ENCODE measurements around the gene FAM193A.
"Not testable (repeated sequence)": the region's sequence is repeated elsewhere in the genome, so short reads cannot be mapped to it uniquely, and the experiment has no call there.

The FAM193A gene

DNA sequence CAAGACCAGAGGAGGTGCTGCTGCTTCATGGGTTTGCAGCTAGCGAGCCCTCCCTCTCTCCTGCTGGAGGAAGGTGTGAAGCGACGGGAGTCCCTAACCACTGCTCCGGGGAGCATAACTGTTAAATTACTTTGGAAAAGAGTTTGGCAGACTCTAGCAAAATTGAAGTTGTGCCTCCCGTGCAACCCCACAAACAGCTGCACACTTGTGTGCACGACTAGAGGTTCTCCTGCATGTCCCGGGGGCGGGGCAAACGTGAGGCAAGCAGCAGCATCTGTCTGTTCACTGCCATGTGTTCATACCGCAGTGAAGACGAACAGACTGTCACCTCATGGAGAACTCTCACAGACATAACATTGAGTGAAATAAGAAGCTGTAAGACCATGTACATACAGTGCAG, 185.1 kb downstream of the FAM193A start:
- H3K4me1 ChIP-seq (ENCODE audit: low read length): no peaks in the 10 kb centered on the region
- H4K20me1 ChIP-seq (ENCODE audit: insufficient read depth, low read length): no peaks in the 10 kb centered on the region; the same call in 1 of the 2 replicates
- peaks cover 17% of the 10 kb centered on the region for H3K36me3 ChIP-seq (replicated peaks; ENCODE audit: low read depth, low read length)

GRCh38 chr4:2722033-2722432, 185.6 kb downstream of the FAM193A start:
- H3K27me3 ChIP-seq (ENCODE audit: low read depth, low read length): no peaks in the 10 kb centered on the region
- H3K4me2 ChIP-seq (ENCODE audit: low read length): no peak overlapping the region
- H3K4me1 ChIP-seq (ENCODE audit: low read length): no peaks in the 10 kb centered on the region
- H3K36me3 ChIP-seq (replicated peaks; ENCODE audit: low read depth, low read length): peaks cover 17% of the 10 kb centered on the region
- no peaks in the 10 kb centered on the region; the same call in 1 of the 2 replicates for H4K20me1 ChIP-seq (ENCODE audit: insufficient read depth, low read length)
- H3K79me2 ChIP-seq (ENCODE audit: low read length): no peaks in the 10 kb centered on the region
- TF ChIP-seq, protein P1, sequence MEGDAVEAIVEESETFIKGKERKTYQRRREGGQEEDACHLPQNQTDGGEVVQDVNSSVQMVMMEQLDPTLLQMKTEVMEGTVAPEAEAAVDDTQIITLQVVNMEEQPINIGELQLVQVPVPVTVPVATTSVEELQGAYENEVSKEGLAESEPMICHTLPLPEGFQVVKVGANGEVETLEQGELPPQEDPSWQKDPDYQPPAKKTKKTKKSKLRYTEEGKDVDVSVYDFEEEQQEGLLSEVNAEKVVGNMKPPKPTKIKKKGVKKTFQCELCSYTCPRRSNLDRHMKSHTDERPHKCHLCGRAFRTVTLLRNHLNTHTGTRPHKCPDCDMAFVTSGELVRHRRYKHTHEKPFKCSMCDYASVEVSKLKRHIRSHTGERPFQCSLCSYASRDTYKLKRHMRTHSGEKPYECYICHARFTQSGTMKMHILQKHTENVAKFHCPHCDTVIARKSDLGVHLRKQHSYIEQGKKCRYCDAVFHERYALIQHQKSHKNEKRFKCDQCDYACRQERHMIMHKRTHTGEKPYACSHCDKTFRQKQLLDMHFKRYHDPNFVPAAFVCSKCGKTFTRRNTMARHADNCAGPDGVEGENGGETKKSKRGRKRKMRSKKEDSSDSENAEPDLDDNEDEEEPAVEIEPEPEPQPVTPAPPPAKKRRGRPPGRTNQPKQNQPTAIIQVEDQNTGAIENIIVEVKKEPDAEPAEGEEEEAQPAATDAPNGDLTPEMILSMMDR (IDR thresholded peaks at IDR 0.05; ENCODE audit: low read depth, low read length): no peak
- TF ChIP-seq EZH2phosphoT487 (IDR thresholded peaks at IDR 0.05; ENCODE audit: low read depth): no peak
- H3K9me3 ChIP-seq (ENCODE audit: insufficient read depth, low read length): no peaks in the 10 kb centered on the region
- H3K4me3 ChIP-seq (ENCODE audit: low read length): no peak overlapping the region
- H2AFZ ChIP-seq (ENCODE audit: low read depth, low read length): no peak overlapping the region
- H3K27ac ChIP-seq (ENCODE audit: low read length): no peak overlapping the region
- no peak overlapping the region for H3K9ac ChIP-seq (ENCODE audit: low read length)

More for the DNA sequence above, 185.1 kb downstream of the FAM193A start:
- H3K9ac ChIP-seq (ENCODE audit: low read length): no peak overlapping the region
- no peaks in the 10 kb centered on the region for H3K27me3 ChIP-seq (ENCODE audit: low read depth, low read length)
- no peak overlapping the region for H2AFZ ChIP-seq (ENCODE audit: low read depth, low read length)
- no peaks in the 10 kb centered on the region for H3K9me3 ChIP-seq (ENCODE audit: insufficient read depth, low read length)
- no peak overlapping the region for H3K27ac ChIP-seq (ENCODE audit: low read length)
- H3K4me3 ChIP-seq (ENCODE audit: low read length): no peak overlapping the region
- no peak for TF ChIP-seq EZH2phosphoT487 (IDR thresholded peaks at IDR 0.05; ENCODE audit: low read depth)
- TF ChIP-seq, protein P1 (IDR thresholded peaks at IDR 0.05; ENCODE audit: low read depth, low read length): no peak
- H3K4me2 ChIP-seq (ENCODE audit: low read length): no peak overlapping the region
- no peaks in the 10 kb centered on the region for H3K79me2 ChIP-seq (ENCODE audit: low read length)

GRCh38 chr4:2723751-2724150, 187.3 kb downstream of the FAM193A start:
- Histone ChIP-seq H2AFZ (ENCODE audit: low read depth, low read length) (no peak overlapping the region), H3K27me3 (ENCODE audit: low read depth, low read length) (no peaks in the 10 kb centered on the region), H3K36me3 (replicated peaks; ENCODE audit: low read depth, low read length) (peaks cover 17% of the 10 kb centered on the region), H3K79me2 (ENCODE audit: low read length) (no peaks in the 10 kb centered on the region), H4K20me1 (ENCODE audit: insufficient read depth, low read length) (no peaks in the 10 kb centered on the region; the same call in 1 of the 2 replicates), H3K27ac (ENCODE audit: low read length) (no peak overlapping the region), H3K4me3 (ENCODE audit: low read length) (no peak overlapping the region), H3K9me3 (ENCODE audit: insufficient read depth, low read length) (no peaks in the 10 kb centered on the region), H3K9ac (ENCODE audit: low read length) (no peak overlapping the region), H3K4me1 (ENCODE audit: low read length) (no peaks in the 10 kb centered on the region), H3K4me2 (ENCODE audit: low read length) (no peak overlapping the region)
- no peak for TF ChIP-seq EZH2phosphoT487 (IDR thresholded peaks at IDR 0.05; ENCODE audit: low read depth)
- TF ChIP-seq, protein P1 (IDR thresholded peaks at IDR 0.05; ENCODE audit: low read depth, low read length): no peak

DNA sequence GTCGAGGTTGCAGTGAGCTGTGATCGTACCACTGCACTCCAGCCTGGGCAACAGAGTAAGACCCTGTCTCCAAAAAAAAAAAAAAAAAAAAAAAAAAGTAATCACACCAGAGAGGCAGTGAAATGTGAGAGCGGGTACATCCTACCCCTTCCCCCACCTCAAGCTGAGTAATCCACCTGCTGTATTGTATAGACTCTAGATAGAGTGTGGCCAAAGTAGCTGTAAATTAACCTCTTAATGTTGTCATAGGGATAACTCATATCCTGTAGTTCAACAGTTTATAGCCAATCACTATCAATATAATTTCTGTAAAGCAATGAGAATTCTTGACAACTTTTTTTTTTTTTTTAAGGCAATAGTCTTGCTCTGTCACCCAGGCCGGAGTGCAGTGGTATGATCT, 188.9 kb downstream of the FAM193A start:
- Histone ChIP-seq H3K4me3 (ENCODE audit: low read length) (no peak overlapping the region), H3K36me3 (replicated peaks; ENCODE audit: low read depth, low read length) (peaks cover 20% of the 10 kb centered on the region), H2AFZ (ENCODE audit: low read depth, low read length) (no peak overlapping the region), H3K79me2 (ENCODE audit: low read length) (no peaks in the 10 kb centered on the region), H3K4me2 (ENCODE audit: low read length) (no peak overlapping the region), H3K9me3 (ENCODE audit: insufficient read depth, low read length) (no peaks in the 10 kb centered on the region), H3K9ac (ENCODE audit: low read length) (no peak overlapping the region), H4K20me1 (ENCODE audit: insufficient read depth, low read length) (no peaks in the 10 kb centered on the region; the same call in 1 of the 2 replicates), H3K27me3 (ENCODE audit: low read depth, low read length) (no peaks in the 10 kb centered on the region), H3K27ac (ENCODE audit: low read length) (no peak overlapping the region), H3K4me1 (ENCODE audit: low read length) (no peaks in the 10 kb centered on the region)
- TF ChIP-seq EZH2phosphoT487 (IDR thresholded peaks at IDR 0.05; ENCODE audit: low read depth): no peak
- TF ChIP-seq, protein P1 (IDR thresholded peaks at IDR 0.05; ENCODE audit: low read depth, low read length): no peak

GRCh38 chr4:2726881-2727280, 190.4 kb downstream of the FAM193A start:
- not testable (repeated sequence) for H2AFZ ChIP-seq (ENCODE audit: low read depth, low read length); H3K9me3 ChIP-seq (ENCODE audit: insufficient read depth, low read length); H3K9ac ChIP-seq (ENCODE audit: low read length); H3K27me3 ChIP-seq (ENCODE audit: low read depth, low read length); H3K4me1 ChIP-seq (ENCODE audit: low read length); H4K20me1 ChIP-seq (ENCODE audit: insufficient read depth, low read length); H3K4me3 ChIP-seq (ENCODE audit: low read length); H3K4me2 ChIP-seq (ENCODE audit: low read length); H3K27ac ChIP-seq (ENCODE audit: low read length); H3K79me2 ChIP-seq (ENCODE audit: low read length)
- peaks cover 11% of the 10 kb centered on the region for H3K36me3 ChIP-seq (replicated peaks; ENCODE audit: low read depth, low read length)

Measured in OCI-LY3 (cell line).